ENCODE measurements around the gene DISP3.

DISP3 gene

GRCh38 chr1:11465307-11465706 is 13.6 kb upstream of the DISP3 start:
- no peak overlapping the region for H3K4ac ChIP-seq (ENCODE audit: low read depth in 1 of 2, low read length in 2 of 2)
- H2BK12ac ChIP-seq (ENCODE audit: low read length in 2 of 2): no peak overlapping the region
- no peak overlapping the region for H3K9ac ChIP-seq (ENCODE audit: low read length)
- H2BK5ac ChIP-seq (ENCODE audit: low read depth, low read length, poor library complexity, severe bottlenecking): no peak overlapping the region
- peaks cover 6 to 65% of the 10 kb centered on the region in 2 experiments for H3K27me3 ChIP-seq (ENCODE audit: control insufficient read depth in 1 of 2, insufficient read depth in 1 of 2, low read length in 2 of 2)
- no peaks in the 10 kb centered on the region for H3K36me3 ChIP-seq (ENCODE audit: control insufficient read depth in 1 of 2, insufficient read depth in 2 of 2, low read depth in 1 of 2, low read length in 2 of 2)
- no peak overlapping the region for H3K23ac ChIP-seq (ENCODE audit: low read length in 2 of 2)
- H2AFZ ChIP-seq (ENCODE audit: low read depth, low read length): no peak overlapping the region
- DNase-seq: no peak
- H3K14ac ChIP-seq (ENCODE audit: low read length in 2 of 2): no peak overlapping the region
- no peaks in the 10 kb centered on the region for H3K9me3 ChIP-seq (ENCODE audit: control insufficient read depth, low read length)
- no peaks in the 10 kb centered on the region for H3K4me1 ChIP-seq (ENCODE audit: control insufficient read depth, insufficient read depth, low read depth, low read length)
- H4K8ac ChIP-seq (ENCODE audit: low read length): no peak overlapping the region
- 84% methylated on average over 6 of the region's 6 CpGs for WGBS
- no peak overlapping the region for H3K18ac ChIP-seq (ENCODE audit: low read depth in 1 of 2, low read length in 2 of 2)
- H2AK5ac ChIP-seq (ENCODE audit: low read length, severe bottlenecking): no peak overlapping the region
- no peaks in the 10 kb centered on the region for H3K79me1 ChIP-seq (replicated peaks; ENCODE audit: low read length, poor library complexity, severe bottlenecking)
- H2BK120ac ChIP-seq (ENCODE audit: low read depth, low read length): no peak overlapping the region
- H3K27ac ChIP-seq (ENCODE audit: low read length, poor library complexity, severe bottlenecking): no peak overlapping the region
- H3K4me2 ChIP-seq (ENCODE audit: low read length, poor library complexity, severe bottlenecking): no peak overlapping the region
- no peak overlapping the region for H3K4me3 ChIP-seq (ENCODE audit: insufficient read depth in 1 of 2, low read depth in 1 of 2, low read length in 2 of 2)
- H4K91ac ChIP-seq (ENCODE audit: low read length): no peak overlapping the region
- no peak overlapping the region for H2BK15ac ChIP-seq (ENCODE audit: low read depth, poor library complexity, severe bottlenecking)

GRCh38 chr1:11466416-11466815 is 12.5 kb upstream of the DISP3 start:
- Histone ChIP-seq H4K91ac (ENCODE audit: low read length) (no peak overlapping the region), H3K27ac (ENCODE audit: low read length, poor library complexity, severe bottlenecking) (no peak overlapping the region), H3K4ac (ENCODE audit: low read depth in 1 of 2, low read length in 2 of 2) (no peak overlapping the region), H2BK12ac (ENCODE audit: low read length in 2 of 2) (no peak overlapping the region), H3K36me3 (ENCODE audit: control insufficient read depth in 1 of 2, insufficient read depth in 2 of 2, low read depth in 1 of 2, low read length in 2 of 2) (no peaks in the 10 kb centered on the region), H2AFZ (ENCODE audit: low read depth, low read length) (no peak overlapping the region), H2BK5ac (ENCODE audit: low read depth, low read length, poor library complexity, severe bottlenecking) (no peak overlapping the region), H3K9ac (ENCODE audit: low read length) (no peak overlapping the region), H3K4me2 (ENCODE audit: low read length, poor library complexity, severe bottlenecking) (no peak overlapping the region), H3K27me3 (ENCODE audit: control insufficient read depth in 1 of 2, insufficient read depth in 1 of 2, low read length in 2 of 2) (peaks cover 0 to 54% of the 10 kb centered on the region in 2 experiments), H2BK120ac (ENCODE audit: low read depth, low read length) (no peak overlapping the region), H3K23ac (ENCODE audit: low read length in 2 of 2) (no peak overlapping the region), H2BK15ac (ENCODE audit: low read depth, poor library complexity, severe bottlenecking) (no peak overlapping the region), H3K18ac (ENCODE audit: low read depth in 1 of 2, low read length in 2 of 2) (no peak overlapping the region), H3K79me1 (replicated peaks; ENCODE audit: low read length, poor library complexity, severe bottlenecking) (no peaks in the 10 kb centered on the region), H2AK5ac (ENCODE audit: low read length, severe bottlenecking) (no peak overlapping the region), H3K4me1 (ENCODE audit: control insufficient read depth, insufficient read depth, low read depth, low read length) (no peaks in the 10 kb centered on the region), H3K14ac (ENCODE audit: low read length in 2 of 2) (no peak overlapping the region), H3K4me3 (ENCODE audit: insufficient read depth in 1 of 2, low read depth in 1 of 2, low read length in 2 of 2) (no peak overlapping the region), H4K8ac (ENCODE audit: low read length) (no peak overlapping the region), H3K9me3 (ENCODE audit: control insufficient read depth, low read length) (no peaks in the 10 kb centered on the region)
- DNase-seq: no peak
- WGBS: 31% methylated on average over 2 of the region's 2 CpGs

DNA sequence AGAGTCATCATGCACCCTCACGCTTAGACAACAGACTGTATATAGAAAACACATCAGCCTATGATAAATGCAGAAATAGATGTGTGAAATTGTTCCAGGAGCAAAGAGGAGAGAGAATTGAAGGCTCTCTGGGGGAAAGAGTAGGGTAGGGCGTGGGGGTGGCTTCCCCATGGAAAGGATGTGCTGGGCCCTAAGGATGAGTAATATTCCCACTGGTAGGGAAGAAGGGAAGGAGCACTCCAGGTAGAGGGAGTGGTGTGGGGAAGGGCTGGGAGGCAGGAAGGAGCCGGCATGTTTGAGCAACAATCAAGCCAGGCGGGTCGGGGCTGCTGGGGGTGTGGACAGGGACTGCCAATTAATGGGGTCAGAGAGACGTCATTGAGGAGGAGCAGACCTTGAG is 10.1 kb upstream of the DISP3 start:
- Histone ChIP-seq H3K4ac (ENCODE audit: low read depth in 1 of 2, low read length in 2 of 2) (no peak overlapping the region), H3K4me2 (ENCODE audit: low read length, poor library complexity, severe bottlenecking) (no peak overlapping the region), H3K4me1 (ENCODE audit: control insufficient read depth, insufficient read depth, low read depth, low read length) (no peaks in the 10 kb centered on the region), H4K8ac (ENCODE audit: low read length) (no peak overlapping the region), H3K9ac (ENCODE audit: low read length) (no peak overlapping the region), H3K4me3 (ENCODE audit: insufficient read depth in 1 of 2, low read depth in 1 of 2, low read length in 2 of 2) (no peak overlapping the region), H2BK15ac (ENCODE audit: low read depth, poor library complexity, severe bottlenecking) (no peak overlapping the region), H2AFZ (ENCODE audit: low read depth, low read length) (no peak overlapping the region), H2BK5ac (ENCODE audit: low read depth, low read length, poor library complexity, severe bottlenecking) (no peak overlapping the region), H3K14ac (ENCODE audit: low read length in 2 of 2) (no peak overlapping the region), H2BK120ac (ENCODE audit: low read depth, low read length) (no peak overlapping the region), H3K9me3 (ENCODE audit: control insufficient read depth, low read length) (no peaks in the 10 kb centered on the region), H3K23ac (ENCODE audit: low read length in 2 of 2) (no peak overlapping the region), H4K91ac (ENCODE audit: low read length) (no peak overlapping the region), H3K27me3 (ENCODE audit: control insufficient read depth in 1 of 2, insufficient read depth in 1 of 2, low read length in 2 of 2) (peaks cover 0 to 38% of the 10 kb centered on the region in 2 experiments), H3K36me3 (ENCODE audit: control insufficient read depth in 1 of 2, insufficient read depth in 2 of 2, low read depth in 1 of 2, low read length in 2 of 2) (no peaks in the 10 kb centered on the region), H2BK12ac (ENCODE audit: low read length in 2 of 2) (no peak overlapping the region), H3K27ac (ENCODE audit: low read length, poor library complexity, severe bottlenecking) (no peak overlapping the region), H3K18ac (ENCODE audit: low read depth in 1 of 2, low read length in 2 of 2) (no peak overlapping the region), H3K79me1 (replicated peaks; ENCODE audit: low read length, poor library complexity, severe bottlenecking) (no peaks in the 10 kb centered on the region), H2AK5ac (ENCODE audit: low read length, severe bottlenecking) (no peak overlapping the region)
- 67% methylated on average over 5 of the region's 6 CpGs for WGBS
- DNase-seq: no peak

DNA sequence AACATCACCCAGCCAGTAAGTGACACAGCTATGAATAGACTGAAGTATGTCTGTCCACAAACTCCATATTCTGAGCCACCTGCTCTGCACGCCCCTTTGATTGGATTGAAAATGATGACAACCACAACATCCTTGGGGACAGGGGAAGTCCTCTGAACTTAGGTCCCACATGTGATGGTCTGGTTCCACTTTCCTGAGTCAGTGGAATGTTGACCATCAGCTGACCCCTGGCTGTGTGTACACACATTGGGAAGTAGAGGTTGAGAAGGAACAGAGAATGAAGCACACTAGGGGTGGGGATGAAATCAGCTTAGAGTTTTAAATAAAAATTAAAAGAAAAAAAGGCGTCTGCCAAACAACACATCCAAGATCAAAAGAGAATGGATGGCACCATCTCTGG is 8.0 kb upstream of the DISP3 start:
- Histone ChIP-seq H3K14ac (ENCODE audit: low read length in 2 of 2) (no peak overlapping the region), H3K4me1 (ENCODE audit: control insufficient read depth, insufficient read depth, low read depth, low read length) (no peaks in the 10 kb centered on the region), H3K18ac (ENCODE audit: low read depth in 1 of 2, low read length in 2 of 2) (no peak overlapping the region), H3K27ac (ENCODE audit: low read length, poor library complexity, severe bottlenecking) (no peak overlapping the region), H3K4ac (ENCODE audit: low read depth in 1 of 2, low read length in 2 of 2) (no peak overlapping the region), H3K27me3 (ENCODE audit: control insufficient read depth in 1 of 2, insufficient read depth in 1 of 2, low read length in 2 of 2) (peaks cover 0 to 39% of the 10 kb centered on the region in 2 experiments), H3K9me3 (ENCODE audit: control insufficient read depth, low read length) (no peaks in the 10 kb centered on the region), H2BK12ac (ENCODE audit: low read length in 2 of 2) (no peak overlapping the region), H2BK15ac (ENCODE audit: low read depth, poor library complexity, severe bottlenecking) (no peak overlapping the region), H2BK5ac (ENCODE audit: low read depth, low read length, poor library complexity, severe bottlenecking) (no peak overlapping the region), H4K91ac (ENCODE audit: low read length) (no peak overlapping the region), H3K36me3 (ENCODE audit: control insufficient read depth in 1 of 2, insufficient read depth in 2 of 2, low read depth in 1 of 2, low read length in 2 of 2) (no peaks in the 10 kb centered on the region), H3K79me1 (replicated peaks; ENCODE audit: low read length, poor library complexity, severe bottlenecking) (no peaks in the 10 kb centered on the region), H3K4me2 (ENCODE audit: low read length, poor library complexity, severe bottlenecking) (no peak overlapping the region), H4K8ac (ENCODE audit: low read length) (no peak overlapping the region), H2AFZ (ENCODE audit: low read depth, low read length) (no peak overlapping the region), H2BK120ac (ENCODE audit: low read depth, low read length) (no peak overlapping the region), H3K9ac (ENCODE audit: low read length) (no peak overlapping the region), H3K4me3 (ENCODE audit: insufficient read depth in 1 of 2, low read depth in 1 of 2, low read length in 2 of 2) (no peak overlapping the region), H3K23ac (ENCODE audit: low read length in 2 of 2) (no peak overlapping the region), H2AK5ac (ENCODE audit: low read length, severe bottlenecking) (no peak overlapping the region)
- 64% methylated on average over 1 of the region's 2 CpGs for WGBS
- DNase-seq: no peak

Measured in mesenchymal stem cell (in vitro differentiated cells and primary cell).